LNCaP clone FGC (cell line): Measurements from ENCODE around the gene DOCK6.

Experiments used
- DNase-seq: peaks from one replicate; pipeline ENCODE4 v3.0.0-alpha.2; 2011; ENCODE audit warnings: low read depth
- H3K4me3 ChIP-seq: 2 replicates; pipeline ENCODE4 v1.5.1; 2011; ENCODE audit warnings: mild to moderate bottlenecking, low read depth, low read length, control low read depth
- CTCF ChIP-seq: IDR thresholded peaks from 2 replicates; pipeline ENCODE4 v1.5.1; 2012; ENCODE audit warnings: mild to moderate bottlenecking; ENCODE audit not compliant: control insufficient read depth, insufficient read depth; ENCODE audit errors: extremely low read depth

DOCK6 gene

GRCh38 chr19:11237321-11237720, 25.0 kb downstream of the DOCK6 start:
- DNase-seq = no peak
- TF ChIP-seq CTCF = no peak
- H3K4me3 ChIP-seq = no peak overlapping the region

GRCh38 chr19:11236324-11237301, 25.7 kb downstream of the DOCK6 start:
- no peak for DNase-seq
- H3K4me3 ChIP-seq = no peak overlapping the region
- no peak for TF ChIP-seq CTCF

GRCh38 chr19:11234486-11235075, 27.7 kb downstream of the DOCK6 start:
- no peak overlapping the region for H3K4me3 ChIP-seq
- no peak for TF ChIP-seq CTCF
- no peak for DNase-seq

- no peak for DNase-seq
- TF ChIP-seq CTCF = no peak
- no peak overlapping the region for H3K4me3 ChIP-seq
These were observed 29.3 kb downstream of the DOCK6 start for GRCh38 chr19:11233073-11233472.

- no peak for TF ChIP-seq CTCF
- DNase-seq = no peak
- H3K4me3 ChIP-seq = no peak overlapping the region
These were observed 29.8 kb downstream of the DOCK6 start for GRCh38 chr19:11232555-11232954.

GRCh38 chr19:11230621-11231386, 31.5 kb downstream of the DOCK6 start:
- no peak overlapping the region for H3K4me3 ChIP-seq
- no peak for TF ChIP-seq CTCF
- DNase-seq = no peak
